ENCODE data around the gene SP2.
A peak's percentile ranks its signal among the peaks of the same experiment; 100 is the strongest.

Gene SP2

DNA sequence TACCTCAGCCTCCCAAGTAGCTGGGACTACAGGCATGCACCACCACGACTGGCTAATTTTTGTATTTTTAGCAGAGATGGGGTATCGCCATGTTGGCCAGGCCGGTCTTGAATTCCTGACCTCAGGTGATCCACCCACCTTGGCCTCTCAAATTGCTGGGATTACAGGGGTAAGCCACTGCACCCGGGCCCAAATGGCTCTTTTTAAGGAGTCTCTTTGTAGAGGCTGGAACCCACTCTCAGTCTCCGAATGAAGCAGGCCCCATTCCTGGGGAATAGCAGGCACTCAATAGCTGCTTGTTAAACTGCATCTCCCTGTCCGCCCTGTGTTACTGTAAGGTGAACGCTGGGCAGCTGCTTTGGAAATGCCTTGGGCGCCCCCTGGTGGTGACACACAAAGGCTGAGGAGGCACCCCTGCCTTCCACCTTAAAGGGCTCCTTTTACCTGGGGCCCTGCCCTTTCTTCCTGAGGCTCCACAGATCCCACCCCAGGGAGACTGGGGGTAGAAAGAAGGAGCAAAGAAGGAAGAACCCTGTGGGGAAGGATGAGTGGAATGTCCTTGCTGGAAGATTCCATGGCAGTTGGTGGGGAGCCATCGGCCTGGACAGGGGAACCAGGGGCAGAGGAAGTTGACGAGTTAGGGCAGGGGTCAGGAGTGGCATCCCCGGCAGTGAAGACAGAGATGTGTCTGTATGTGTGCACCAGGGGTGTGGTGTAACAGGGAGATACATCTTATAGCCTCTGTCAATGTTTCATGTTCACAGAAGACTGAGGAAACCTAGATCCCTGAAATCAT lies 6.1 kb upstream of the SP2 start:
- peak; percentile 86 for DNase-seq (ENCODE audit: low read depth)

DNA sequence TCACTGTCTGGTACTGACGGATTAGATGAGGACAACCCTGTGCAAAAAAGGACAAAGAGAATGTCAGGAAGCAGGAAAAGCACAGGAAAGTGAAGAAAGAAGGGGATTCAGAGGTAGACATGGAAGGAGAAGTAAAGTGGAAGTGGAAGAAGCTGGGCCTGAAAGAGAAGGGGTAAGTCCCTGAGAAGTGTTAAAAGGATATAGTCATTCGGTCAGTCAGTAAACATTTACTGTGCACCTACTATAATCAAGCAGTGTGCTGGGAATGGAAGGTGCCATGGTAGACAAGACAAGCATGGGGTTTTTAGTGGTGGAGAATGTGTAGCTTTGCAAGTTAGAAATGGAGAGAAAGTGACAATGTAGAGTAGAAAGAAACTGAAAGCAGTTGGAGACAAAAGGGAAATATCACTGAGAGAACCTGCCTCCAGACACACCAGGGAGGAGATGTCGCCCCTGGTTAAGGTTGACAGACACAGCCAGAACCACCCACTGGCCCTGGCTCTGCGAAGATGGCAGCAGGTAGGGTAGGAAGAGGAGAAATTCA lies 4.4 kb upstream of the SP2 start:
- no peak for DNase-seq (ENCODE audit: low read depth)

DNA sequence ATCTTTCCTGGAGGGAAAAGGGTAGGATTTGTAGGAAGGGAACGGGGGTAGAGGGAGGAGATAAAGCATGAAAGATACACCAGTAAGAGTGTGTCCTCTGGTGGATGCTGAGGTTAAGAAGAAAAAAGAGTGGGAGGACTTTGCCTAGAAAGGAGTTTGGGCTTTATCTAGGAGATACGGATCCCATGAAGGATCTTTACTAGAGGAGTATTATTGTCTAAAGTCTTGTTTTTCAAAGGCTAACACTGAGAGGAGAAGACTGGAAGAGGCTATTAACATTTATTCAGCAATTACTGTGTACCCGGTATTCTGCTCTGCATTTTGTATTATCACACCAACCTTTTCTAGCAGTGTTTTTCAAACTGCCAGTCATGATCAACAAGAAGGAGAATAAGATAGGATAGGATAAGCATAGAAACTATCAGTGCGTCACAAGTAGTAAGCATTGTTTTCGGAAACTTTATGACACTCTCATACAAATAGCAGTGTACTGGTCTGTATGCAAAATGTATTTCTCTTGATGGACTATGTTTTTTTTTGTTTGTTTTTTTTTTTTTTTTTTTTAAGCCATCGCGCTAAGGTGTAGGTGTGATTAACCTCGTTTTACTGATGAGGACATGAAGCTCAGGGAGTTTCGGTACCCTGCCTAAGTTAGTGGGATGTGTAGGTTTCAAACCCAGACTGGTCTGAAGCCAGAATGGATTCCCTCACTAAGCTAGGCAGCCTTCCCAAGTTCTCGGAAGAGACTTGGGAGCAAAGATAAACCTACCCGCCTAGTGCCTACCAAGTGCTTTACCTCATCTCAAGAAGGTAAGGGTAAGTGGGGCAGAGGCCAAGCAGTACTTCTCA lies 1.3 kb upstream of the SP2 start:
- DNase-seq (ENCODE audit: low read depth), result no peak

DNA sequence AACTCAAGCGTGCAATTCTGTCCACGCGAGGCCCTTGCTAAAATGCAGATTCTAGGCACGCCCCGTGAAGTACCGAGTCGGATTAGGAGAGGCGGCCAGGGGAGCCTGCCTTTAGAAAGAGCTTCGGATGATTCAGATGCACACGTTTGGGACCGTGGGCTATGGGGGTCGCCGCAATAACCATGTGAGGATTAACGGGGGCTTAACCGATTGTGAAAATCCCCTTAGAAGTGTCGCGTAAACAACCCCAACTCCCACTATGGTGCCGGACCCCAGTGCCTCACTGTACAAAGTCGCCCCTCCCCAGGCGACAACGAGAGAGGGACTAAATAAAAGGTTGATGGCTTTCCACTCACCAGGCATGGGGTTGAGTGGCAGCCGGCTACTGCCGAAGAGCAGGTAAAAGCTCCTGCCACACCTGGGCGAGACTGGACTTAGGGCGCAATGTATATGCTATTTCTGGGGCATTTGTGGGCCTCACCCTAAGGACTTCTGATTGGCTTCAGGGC lies 635 bp upstream of the SP2 start:
- peak; percentile 6 for DNase-seq (ENCODE audit: low read depth)

DNA sequence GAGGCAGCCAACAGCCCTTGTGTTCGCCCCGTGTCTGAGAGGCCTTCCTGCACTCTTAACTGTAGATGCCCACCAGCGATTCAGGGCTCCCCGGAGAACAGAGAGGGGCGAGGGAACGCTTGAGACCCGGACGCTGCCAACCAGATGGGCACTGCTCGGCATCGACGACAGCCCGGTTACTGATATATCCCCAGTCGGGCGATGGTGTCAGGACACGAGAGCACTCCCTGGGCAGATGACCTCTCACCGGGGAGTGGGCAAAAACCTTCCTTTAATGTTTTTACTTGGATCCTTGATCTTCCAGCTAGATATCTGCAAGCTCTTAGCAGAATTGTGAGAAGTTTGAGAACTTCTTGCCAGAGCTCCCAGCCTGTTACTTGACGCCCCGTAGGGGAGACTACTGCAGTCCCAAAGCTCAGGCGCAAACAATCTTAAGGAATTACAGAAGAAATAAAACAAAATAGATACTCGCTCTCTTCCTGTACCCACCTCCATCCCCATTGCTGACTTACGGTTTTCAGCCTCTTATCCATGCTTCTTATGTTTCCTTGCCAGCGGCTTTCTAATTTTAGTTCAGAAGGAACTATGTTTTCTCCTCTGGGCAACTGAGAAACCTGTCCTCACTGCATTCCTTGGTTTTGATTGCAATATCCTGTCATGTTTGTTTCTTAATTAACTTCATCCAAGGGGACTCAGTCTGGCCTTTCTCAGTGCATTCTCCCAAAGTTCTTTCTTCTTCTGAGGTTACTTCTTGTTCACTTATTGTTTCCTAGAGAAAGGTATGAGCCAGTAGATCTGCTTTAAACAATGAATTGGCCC lies 845 bp downstream of the SP2 start:
- no peak for DNase-seq (ENCODE audit: low read depth)

DNA sequence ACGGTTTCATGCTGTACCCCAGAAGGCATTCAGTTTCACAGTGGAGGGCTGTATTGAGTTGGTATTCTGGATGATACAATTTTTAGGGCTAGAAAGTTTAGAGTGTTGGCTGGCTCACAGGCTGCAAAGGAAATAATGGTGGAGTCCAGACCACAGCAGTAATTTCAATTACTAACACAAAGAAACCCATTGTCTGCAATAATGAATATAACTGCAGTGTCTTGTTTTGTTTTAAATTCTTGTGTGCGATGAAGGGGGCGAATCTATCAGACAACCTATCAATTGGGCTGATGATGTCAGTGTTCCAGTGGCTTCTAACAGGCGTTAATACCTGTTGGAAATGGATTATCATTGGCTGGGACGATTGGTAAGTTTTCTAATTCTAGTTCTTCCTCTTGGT lies 1.5 kb downstream of the SP2 start:
- no peak for DNase-seq (ENCODE audit: low read depth)

DNA sequence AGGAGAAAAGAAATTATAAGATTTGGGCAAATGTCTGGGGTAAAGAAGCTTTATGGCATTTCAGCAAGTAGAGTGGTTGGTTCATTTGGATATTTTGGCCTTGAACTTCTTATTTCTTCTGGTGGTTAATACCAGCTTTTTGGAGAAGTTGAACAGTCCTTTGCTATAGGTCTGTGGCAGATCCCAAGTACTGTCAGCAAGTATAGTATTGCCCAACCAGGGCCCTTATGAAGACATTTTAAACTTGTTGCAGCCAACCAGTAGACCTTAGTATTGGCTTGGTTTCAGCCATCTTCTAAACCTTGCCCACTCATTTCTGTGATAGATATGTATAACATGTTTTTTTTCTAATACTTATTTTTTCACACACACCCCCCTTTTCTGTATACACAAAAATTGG lies 2.2 kb downstream of the SP2 start:
- DNase-seq (ENCODE audit: low read depth), result no peak

DNA sequence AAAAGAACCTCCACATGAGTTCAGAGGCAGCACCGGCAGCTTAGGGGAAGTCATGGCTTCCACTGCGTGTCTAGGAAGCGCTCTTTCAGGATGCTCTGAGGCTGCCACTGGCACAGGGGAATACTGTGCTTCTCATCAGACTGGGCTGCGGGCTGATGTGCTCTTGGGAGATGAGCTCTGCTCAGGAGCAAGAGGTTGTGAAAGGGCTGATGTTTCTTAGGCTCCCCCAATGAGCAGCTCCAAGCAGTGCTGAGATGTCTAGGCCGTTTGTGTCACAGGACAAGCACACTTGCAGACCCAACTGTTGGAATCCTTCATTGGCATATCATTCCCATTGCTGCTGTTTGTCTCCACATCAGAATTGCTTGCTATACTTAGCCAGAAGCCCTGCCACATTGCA lies 3.6 kb downstream of the SP2 start:
- DNase-seq (ENCODE audit: low read depth), result no peak

DNA sequence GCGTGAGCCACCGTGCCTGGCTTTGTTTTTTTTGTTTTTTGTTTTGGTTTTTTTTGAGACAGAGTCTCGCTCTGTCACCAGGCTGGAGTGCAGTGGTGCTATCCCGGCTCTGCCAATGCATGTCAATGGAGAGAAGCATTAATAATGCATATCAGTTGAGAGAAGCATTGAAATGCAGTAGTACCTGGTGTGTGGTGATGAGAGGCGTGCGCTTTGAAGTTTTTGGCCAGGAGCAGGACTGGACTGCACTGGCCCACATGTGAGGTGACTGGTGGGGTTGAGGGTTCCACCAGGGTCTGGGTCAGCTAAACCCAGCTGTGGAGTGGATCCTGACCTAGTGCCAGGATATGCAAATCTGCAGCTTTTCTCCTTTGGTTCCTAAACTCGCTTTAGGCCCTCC lies 5.4 kb downstream of the SP2 start:
- no peak for DNase-seq (ENCODE audit: low read depth)

DNA sequence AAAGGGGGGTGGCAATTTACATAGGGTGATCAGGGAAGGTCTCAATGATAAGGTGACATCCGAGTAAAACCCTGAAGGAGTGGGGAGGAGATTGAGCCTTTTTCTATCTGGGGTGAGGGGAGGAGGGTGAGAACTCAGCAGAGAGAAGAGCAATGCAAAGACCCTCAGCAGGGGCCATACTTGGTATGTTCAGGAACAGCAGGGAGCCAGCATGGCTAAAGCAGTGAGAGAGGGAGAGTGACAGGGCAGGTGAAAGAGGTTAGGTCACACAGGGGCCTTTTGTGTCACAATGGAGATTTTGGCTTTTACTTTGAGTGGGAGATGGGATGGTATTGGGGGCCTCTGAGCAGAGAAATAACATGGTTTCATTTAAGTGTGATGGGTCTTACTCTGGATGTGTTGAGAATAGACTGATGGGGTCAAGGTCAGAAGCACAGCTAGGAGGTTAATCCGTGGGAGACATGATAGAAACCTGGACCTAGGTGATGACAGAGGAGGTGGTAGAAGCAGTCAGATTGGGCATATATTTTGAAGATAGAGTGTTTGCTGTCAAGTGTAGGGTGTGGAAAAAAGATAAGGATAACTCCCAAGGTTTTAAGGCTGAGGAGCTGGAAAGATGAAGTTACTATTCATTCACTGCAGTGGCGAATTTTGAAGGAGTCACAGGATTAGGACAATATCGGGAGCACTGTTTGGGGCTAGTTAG lies 6.2 kb downstream of the SP2 start:
- no peak for DNase-seq (ENCODE audit: low read depth)

DNA sequence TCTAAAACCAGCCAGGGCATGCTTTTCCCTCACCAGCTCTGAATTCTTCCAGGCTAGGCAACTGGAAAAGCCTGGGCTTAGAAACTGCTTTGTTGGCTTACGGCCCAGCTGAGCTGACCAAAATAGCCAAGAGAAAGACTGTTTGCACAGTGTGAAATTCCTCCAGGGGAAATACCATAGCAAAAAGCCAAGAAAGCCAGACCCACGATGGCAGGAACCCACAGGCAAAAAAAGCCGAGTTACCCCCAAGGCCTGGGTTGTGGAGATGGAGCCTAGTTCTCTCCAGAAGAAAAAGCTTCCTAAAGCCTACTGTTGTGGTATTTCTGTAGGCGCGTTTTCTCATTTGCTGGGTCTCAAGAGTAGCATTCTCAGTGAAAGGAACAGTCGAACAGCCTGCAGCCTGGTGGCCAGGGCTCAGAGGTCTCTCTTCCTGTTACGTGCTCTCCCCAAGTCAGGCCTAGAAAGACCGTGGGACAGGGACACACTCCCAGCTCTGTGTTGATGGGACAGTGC lies 9.2 kb downstream of the SP2 start:
- DNase-seq (ENCODE audit: low read depth), result no peak

DNA sequence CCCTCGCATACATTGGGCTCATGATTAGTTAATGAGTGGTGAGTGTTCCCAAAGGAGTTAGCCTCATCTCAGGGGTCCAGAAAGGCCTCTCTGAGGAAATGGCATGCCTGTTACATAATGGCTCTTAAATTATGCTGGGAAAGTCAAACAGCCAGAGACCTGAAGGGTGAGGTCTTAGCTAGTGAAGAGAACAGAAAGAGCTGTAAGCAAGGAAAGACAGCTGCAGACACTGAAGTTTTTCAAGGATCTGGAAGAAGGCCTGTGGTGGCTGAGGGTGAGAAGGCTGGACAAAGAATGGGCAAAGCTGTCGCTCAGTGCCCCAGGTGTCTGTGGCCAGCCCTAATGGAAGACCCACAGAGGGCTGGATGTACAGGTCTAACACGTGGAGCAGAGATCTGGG lies 10.4 kb downstream of the SP2 start:
- DNase-seq (ENCODE audit: low read depth), result no peak

DNA sequence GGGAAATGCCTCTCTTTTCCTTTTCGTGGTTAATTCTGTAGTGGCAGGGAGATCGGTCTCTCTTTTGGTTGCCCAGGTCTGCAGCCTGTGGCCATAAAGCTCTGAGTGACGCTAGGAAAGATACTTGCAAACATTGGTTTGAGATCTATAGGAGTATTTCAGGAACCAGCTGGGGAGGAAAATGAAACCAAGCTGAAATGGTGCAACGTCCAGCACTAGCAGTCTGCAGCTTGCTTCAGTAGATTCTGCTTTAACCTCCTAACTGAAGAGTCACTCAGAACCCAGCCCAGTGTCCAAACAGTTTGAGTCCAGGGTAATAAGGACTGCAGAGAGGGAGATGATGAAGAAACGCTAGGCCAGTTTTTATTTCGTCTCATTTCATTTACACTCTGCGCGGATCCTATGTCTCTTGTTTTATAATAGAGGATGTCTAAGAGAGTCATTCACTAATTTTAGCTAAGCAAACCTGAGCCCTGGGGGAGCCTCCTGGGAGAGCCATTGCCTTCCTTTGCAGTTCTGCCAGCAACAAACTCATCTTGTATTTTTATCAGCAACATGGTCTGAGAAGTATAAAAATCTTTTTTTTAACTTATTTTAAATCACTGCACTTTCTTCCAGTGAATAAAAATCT lies 12.0 kb downstream of the SP2 start:
- no peak for DNase-seq (ENCODE audit: low read depth)

DNA sequence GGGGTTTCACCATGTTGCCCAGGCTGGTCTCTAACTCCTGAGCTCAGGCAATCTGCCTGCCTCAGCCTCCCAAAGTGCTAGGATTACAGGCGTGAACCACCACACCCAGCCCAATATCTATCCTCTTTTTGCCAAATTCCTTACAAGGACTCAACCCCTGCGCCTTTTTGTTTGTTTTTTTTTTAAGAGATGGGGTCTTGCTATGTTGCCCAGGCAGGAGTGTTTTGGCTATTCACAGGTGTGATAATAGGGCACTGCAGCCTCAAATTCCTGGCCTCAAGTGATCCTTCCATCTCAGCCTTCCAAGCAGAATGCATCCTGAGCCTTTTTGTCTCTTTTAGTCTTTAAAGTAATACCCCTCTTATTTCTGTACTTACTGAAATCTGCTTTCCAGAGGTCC lies 17.0 kb downstream of the SP2 start:
- DNase-seq (ENCODE audit: low read depth), result no peak

DNA sequence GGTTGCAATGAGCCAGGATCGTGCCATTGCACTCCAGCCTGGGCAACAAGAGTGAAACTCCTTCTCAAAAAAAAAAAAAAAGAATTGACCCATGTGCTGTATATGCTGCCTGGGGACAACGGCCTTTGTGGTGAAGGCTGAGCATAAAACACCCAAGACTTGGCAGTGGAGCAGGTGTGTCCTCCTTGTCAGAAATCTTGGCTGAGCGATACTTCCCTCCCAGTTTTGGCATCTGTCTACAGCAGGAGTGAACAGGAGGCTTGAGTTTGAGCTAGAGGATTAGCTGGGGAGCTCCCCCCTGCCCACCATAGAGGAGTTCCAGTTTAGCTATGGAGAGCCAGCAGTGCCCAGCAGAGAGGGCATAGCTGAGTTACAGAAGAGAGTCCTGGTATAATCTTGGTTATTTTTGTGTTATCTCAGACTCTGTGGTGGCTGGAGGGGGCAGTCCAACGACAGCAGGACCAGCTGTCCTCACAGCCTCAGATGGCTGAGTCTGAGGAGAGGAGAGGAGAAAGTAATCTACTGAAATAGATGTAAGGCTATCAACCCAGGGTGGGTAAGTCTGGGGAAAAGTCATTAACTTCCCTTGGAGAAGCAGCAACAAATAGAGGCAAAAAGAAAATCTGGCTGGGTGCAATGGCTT lies 18.4 kb downstream of the SP2 start:
- no peak for DNase-seq (ENCODE audit: low read depth)

DNA sequence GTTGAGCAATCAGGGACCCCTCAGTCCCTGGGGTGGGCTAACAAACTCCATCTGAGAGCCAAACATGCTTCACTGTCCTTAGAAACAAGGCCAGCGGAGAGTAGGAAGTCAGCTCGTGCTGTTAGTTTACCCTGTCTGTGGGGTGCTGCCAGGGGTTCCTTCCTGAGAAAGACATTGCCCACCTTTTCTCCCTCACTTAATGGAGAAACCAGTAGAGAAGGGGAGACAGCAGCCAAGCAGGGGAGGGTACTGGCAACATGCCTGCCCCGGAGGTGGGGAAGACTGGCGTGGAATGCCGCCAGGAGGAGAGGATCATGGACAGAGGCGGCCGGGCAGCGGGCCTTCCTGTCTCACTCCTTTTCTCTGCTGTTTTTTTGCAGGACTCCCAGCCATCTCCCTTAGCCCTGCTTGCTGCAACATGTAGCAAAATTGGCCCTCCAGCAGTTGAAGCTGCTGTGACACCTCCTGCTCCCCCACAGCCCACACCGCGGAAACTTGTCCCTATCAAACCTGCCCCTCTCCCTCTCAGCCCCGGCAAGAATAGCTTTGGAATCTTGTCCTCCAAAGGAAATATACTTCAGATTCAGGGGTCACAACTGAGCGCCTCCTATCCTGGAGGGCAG lies 19.9 kb downstream of the SP2 start:
- DNase-seq (ENCODE audit: low read depth), result no peak

DNA sequence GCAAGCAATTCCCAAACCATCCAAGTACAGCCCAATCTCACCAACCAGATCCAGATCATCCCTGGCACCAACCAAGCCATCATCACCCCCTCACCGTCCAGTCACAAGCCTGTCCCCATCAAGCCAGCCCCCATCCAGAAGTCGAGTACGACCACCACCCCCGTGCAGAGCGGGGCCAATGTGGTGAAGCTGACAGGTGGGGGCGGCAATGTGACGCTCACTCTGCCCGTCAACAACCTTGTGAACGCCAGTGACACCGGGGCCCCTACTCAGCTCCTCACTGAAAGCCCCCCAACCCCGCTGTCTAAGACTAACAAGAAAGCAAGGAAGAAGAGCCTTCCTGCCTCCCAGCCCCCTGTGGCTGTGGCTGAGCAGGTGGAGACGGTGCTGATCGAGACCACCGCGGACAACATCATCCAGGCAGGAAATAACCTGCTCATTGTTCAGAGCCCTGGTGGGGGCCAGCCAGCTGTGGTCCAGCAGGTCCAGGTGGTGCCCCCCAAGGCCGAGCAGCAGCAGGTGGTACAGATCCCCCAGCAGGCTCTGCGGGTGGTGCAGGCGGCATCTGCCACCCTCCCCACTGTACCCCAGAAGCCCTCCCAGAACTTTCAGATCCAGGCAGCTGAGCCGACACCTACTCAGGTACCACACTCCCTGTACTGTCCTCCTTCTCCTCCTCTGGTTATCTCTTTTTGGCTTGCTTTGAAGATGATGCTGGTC lies 20.6 kb downstream of the SP2 start:
- DNase-seq (ENCODE audit: low read depth), result no peak

DNA sequence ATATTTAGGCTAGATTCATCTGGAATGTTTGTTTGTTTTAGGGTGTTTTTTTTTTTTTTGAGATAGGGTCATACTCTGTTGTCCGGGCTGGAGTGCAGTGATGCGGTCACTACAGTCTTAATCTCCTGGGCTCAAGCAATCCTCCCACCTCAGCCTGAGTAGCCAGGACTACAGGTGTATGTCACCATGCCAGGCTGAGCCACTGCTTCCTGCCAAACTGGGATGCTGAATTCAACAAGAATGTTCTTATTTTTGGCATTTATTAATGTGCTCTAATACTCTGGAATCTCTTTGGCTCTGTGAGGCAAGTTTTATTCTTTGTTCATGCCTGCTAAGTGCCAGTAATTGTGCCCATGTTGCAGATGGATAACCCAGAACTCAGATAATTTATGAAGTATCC lies 21.5 kb downstream of the SP2 start:
- DNase-seq (ENCODE audit: low read depth), result no peak

DNA sequence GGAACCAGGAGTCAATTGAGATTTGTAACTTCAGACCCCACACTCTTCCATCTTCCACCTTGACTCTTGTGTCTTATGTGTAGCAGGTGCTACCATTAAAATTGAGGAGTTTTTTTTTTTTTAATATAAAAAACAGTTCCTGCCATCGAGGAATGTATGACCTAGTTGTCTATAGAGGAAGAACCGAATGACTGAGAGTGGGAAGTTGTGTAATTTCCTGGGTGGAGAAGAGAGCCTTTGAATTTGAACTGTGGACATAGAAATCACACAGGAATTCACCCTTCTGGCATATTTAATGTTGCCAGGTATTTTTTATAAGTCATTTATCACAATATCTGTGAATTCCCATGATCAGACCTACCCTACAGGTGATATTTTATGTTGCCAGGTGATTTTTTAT lies 22.0 kb downstream of the SP2 start:
- DNase-seq (ENCODE audit: low read depth), result no peak

Data from activated T-helper 9 cell treated with anti-CD3 and anti-CD28 coated beads, Interleukin-2, amount 50 U/mL, for 16 hours (primary cell).